UCSD-AML1 (cell line): ENCODE measurements around the gene SLC7A4.

Experiments
- DNase-seq: peaks from one replicate; lab custom pipeline; 2025; ENCODE audit not compliant: unreplicated experiment; lab: John Stamatoyannopoulos, UW

Gene SLC7A4

DNA sequence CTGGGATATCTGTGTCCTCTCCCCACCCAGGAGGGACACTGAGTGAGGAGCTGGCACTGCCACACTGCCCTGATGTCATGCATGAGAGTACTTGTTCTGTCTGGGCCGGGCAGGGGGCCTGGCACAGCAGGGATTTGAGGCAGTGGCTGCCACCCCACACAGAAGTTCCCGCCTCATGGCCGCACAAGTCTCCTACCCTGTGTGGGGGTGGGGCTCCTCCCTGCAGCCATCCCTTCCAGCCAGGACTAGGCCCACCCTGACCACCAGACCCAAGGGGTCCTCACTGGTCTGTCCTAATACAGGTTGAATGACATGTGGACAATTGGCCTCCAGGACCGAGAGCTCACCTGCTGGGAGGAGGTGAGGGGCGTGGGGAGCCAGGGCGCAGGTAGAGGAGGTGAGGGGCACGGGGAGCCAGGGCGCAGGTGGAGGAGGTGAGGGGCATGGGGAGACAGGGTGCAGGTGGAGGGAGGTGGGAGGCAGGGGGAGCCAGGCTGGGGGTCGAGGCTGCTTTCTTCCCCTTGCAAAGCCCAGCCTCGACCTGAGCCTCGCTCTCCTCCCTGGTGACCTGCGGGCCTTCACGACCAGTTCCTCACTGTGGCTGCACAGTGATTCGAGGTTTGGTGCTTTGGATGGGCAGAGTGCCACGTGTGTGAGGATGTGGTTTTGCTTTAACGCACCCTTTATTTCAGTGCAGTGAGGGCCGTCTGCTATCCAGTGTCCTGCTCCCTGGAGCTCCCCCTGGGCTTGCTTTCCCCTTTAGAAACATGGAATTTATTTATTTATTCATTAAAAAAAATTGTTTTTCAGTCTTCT, 42.8 kb downstream of the SLC7A4 start:
- no peak for DNase-seq

DNA sequence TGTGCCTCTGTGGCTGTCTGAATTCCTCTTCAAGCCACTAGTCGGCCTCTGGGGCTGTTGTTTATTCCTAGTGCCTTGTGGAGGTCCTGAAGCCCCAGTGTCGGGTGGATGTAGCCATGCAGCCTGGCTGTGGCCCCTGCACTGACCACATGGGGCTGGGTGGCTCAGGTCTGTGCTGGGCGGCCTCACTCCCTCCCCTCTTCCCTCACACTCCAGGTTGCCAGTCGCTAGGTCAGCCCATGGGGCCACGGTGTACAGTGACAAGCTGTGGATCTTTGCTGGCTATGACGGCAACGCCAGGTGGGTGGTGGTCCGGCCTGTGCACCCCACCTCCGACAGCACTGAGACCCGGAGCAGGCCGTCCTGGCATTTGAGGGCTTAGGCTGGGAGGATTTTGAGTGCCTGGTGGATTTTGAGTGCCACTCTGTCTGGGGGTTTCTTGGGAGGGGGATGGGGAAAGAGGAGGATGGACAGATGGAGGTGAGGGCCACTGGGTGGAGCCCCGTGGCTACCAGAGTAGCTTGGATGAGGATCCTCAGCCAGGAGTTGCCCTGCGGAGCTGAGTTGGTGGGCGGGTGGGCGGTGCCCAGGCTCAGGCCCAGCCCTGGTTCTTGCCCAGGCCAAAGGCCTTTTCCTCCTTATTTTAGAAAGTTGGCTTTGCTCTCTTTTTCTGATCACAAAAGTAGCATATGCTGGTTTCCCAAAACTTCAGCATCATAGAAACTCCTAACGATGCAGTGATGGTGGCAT, 43.6 kb downstream of the SLC7A4 start:
- no peak for DNase-seq

DNA sequence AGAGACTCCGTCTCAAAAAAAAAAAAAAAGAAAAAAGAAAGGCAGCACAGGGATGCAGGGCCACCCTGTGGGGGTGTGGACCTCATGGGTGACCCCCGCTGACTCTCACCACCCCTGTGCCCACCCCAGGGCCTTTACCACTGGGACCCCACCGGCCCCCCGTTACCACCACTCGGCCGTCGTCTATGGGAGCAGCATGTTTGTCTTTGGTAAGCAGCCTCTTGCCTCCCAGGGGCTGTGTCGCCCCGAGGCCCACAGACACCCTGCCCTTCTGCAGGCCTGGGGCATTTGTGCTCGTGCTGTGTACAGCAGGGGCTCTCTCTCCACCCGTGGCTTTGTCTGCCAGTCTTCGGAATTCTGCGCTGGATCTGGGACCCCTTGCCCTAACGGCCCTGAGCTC, 45.0 kb downstream of the SLC7A4 start:
- DNase-seq = no peak

- DNase-seq = no peak
These were observed 46.0 kb downstream of the SLC7A4 start for GRCh38 chr22:20986365-20986764.

DNA sequence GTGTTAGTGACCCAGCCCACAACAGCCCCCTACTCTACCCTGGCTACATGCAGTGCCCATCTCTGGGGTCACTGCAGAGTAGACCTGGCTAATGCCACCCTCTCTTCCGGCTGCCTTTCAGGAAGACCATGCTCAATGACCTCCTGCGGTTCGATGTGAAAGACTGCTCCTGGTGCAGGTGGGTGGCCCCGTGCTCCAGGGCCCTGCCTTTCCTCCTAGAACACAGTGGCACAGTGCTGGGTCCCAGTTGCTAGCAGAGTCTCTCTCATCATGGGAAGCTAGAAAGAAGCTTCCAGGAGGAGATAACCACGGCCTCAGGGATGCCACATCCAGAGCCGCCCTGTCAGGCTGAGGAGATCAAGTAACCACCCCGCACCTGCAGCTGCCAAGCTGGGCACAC, 46.6 kb downstream of the SLC7A4 start:
- no peak for DNase-seq

- no peak for DNase-seq
These were observed 49.1 kb downstream of the SLC7A4 start for GRCh38 chr22:20983081-20983771.

DNA sequence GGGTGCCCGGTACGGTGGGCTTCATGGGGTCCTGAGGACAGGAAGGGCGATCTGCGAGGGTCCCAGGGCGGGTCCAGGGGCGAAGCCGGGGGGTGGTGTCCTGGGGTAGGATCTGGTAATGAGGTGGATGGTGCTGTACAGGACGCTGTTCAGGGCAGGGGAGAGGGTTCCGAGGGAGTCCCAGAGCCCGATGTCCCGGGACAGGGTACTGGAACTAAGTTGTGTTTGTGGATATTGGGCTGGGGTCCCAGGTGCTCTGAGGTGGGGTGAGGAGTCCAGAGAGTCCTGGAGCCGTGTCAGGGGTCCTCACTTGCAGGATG, 49.8 kb downstream of the SLC7A4 start:
- DNase-seq = no peak

DNA sequence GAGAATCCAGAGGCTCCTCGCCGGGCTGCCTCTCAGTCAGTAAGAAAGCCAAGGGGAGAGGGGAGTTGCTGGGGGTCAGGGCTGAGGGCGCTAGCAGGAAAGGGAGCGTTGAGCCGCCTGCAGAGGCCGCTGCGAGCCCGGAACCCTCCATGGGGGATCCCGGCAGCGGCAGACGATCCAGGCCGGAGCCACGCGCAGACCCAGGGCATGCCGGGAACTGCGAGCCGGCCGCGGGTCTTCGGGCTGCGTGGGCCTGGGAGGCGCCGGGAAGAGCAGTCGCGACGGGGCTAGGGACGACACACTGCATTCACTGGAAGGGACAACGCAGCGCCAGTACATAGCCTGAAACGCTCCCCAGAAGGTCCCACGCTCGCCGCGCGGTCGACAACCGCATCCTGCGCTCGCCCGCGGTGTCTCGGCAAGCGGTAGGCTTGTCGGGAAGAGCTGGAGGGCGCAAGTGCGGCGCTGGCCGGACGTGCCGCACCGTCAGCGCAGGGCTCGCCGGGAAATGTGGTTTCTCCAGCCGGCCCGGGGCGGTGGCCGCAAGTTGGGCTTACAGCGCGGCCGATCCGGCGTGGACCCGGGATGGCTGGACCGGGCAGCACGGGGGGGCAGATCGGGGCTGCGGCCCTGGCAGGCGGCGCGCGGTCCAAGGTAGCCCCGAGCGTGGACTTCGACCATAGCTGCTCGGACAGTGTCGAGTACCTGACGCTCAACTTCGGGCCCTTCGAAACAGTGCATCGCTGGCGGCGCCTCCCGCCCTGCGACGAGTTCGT, 50.4 kb downstream of the SLC7A4 start, which contains the start of gene LZTR1:
LZTR1 (plus strand) TSS at position 511 of the 776 bp plus-strand sequence; CDS start at position 586, 75 bp downstream.
- peak; percentile 88 for DNase-seq

GRCh38 chr22:20980938-20981722, 51.2 kb downstream of the SLC7A4 start:
- DNase-seq = no peak

- no peak for DNase-seq
These were observed 51.8 kb downstream of the SLC7A4 start for GRCh38 chr22:20980523-20980922.

DNA sequence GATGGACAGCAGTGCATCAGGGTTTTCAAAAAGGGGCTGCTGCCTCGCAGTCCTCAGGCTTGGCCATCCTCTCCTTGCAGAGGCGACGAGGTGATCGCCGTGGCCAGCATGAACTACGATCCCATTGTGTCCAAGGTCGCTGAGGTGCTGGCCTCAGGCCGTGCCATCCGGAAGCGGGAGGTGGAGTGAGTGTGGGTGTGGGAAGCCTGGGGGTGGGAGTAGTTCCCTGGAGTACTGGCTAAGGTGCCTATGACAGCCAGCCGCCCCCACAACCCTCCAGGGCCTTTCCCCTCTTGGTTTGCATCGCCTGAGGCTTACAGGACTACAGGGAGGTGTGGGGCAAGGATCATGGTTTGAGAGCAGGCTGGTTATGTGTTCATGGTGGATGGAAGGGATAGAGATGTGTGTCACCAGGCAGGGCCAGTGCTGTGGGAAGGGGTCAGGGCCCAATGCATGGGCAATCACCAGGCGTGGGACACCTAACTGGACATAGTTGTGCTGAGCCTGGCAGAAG, 52.4 kb downstream of the SLC7A4 start:
- no peak for DNase-seq

DNA sequence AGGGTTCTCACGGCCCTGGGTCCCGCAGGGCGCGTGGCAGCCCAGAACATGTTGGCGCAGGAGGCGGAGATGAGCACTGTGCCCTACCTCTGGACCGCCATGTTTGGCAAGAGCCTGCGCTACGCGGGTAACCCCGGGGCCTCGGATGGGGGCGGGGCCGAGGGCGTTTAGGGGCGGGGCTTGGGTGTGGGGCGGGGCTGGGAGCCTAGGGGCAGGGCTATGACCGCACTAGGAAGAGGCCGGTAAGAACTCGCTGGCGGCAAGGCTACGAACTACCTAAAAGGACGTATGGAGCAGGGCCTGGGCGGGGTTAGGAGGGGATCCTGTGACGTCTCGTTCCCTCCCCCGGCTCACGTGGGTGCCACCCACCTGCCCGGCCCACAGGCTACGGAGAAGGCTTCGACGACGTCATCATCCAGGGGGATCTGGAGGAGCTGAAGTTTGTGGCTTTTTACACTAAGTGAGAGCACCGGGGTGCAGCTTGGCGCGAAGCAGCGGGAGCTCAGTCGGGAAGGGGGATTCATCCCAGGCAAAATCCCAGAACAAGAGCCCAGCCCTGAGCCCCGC, 53.0 kb downstream of the SLC7A4 start:
- no peak for DNase-seq
